DMS114 treated with DMSO at 0.1 percent for 48 hours (cell line): ENCODE measurements around the gene PUM2.
"Not testable (repeated sequence)": the region's sequence is repeated elsewhere in the genome, so short reads cannot be mapped to it uniquely, and the experiment has no call there.

Experiments
- DNase-seq: peaks from one replicate; lab custom pipeline; 2025; ENCODE audit not compliant: unreplicated experiment; lab: John Stamatoyannopoulos, UW

The PUM2 gene

GRCh38 chr2:20350753-20351554 is at the start of gene PUM2:
TSS of gene PUM2 (minus strand) at chr2:20350844. CDS start at chr2:20327360, 23,484 bp downstream.
- DNase-seq = peak; percentile 86

GRCh38 chr2:20400306-20400705 is 49.7 kb upstream of the PUM2 start:
- DNase-seq = no peak

GRCh38 chr2:20398956-20399567 is 48.4 kb upstream of the PUM2 start:
- no peak for DNase-seq

- no peak for DNase-seq
Observed at GRCh38 chr2:20397811-20398447, 47.3 kb upstream of the PUM2 start.

- no peak for DNase-seq
Observed at GRCh38 chr2:20396356-20397000, 45.8 kb upstream of the PUM2 start.

- DNase-seq = no peak
Observed at GRCh38 chr2:20393986-20394385, 43.3 kb upstream of the PUM2 start.

GRCh38 chr2:20391951-20392699 is 41.5 kb upstream of the PUM2 start:
- no peak for DNase-seq

GRCh38 chr2:20390524-20391123 is 40.0 kb upstream of the PUM2 start:
- no peak for DNase-seq

- DNase-seq = no peak
Observed at GRCh38 chr2:20384953-20385352, 34.3 kb upstream of the PUM2 start.

- no peak for DNase-seq
Observed at GRCh38 chr2:20382965-20383810, 32.5 kb upstream of the PUM2 start.

GRCh38 chr2:20381457-20381856 is 30.8 kb upstream of the PUM2 start:
- no peak for DNase-seq

GRCh38 chr2:20378891-20379519 is 28.4 kb upstream of the PUM2 start:
- peak; percentile 34 for DNase-seq

- no peak for DNase-seq
Observed at GRCh38 chr2:20378341-20378740, 27.7 kb upstream of the PUM2 start.

GRCh38 chr2:20377741-20378140 is 27.1 kb upstream of the PUM2 start:
- no peak for DNase-seq

- DNase-seq = not testable (repeated sequence)
Observed at GRCh38 chr2:20374982-20375381, 24.3 kb upstream of the PUM2 start.

- no peak for DNase-seq
Observed at GRCh38 chr2:20372896-20373640, 22.4 kb upstream of the PUM2 start.

GRCh38 chr2:20371323-20372025 is 20.8 kb upstream of the PUM2 start:
- no peak for DNase-seq

- DNase-seq = no peak
Observed at GRCh38 chr2:20370191-20370590, 19.5 kb upstream of the PUM2 start.
